ENCODE results near the gene PDE1C. TPM values are rescaled to one million over a fixed set of nuclear protein-coding genes. Genes with fewer than 3 reads are reported as not detected.

PDE1C gene
- total RNA-seq, 4 donors from 2014 or later = 0.19 to 14.5 (median 2.9) TPM

DNA sequence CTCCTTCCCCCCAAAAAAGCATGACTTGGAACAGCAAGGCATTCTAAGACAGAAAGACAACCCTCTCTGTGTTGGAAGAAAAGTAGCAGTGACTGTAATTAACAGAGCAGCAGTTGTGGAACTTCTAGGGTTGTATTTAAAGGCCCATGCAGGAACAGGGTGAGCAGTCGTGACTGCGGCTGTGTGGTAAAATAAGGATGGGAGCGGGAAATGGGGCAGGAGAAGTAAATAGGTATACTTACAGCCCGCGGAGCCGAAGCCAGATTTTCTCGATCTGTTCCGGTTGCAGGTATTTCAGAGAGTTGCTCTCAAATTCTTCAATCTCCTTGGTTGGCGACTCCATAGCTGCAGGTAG lies 179 bp downstream of the PDE1C start:
- intact Hi-C loops (cut with DNase I) = no loop called here
- Histone ChIP-seq H3K27ac (peak overlapping the region; percentile 58 to 78 (median 68)), H3K4me1 (peaks cover 0 to 16% (median 4%) of the 10 kb centered on the region in 3 donors), H3K36me3 (no peaks in the 10 kb centered on the region), H3K4me3 (peak overlapping the region; percentile 29 to 67 (median 51)), H3K9me3 (no peaks in the 10 kb centered on the region), H3K27me3 (peaks cover 0 to 44% (median 0%) of the 10 kb centered on the region in 4 donors)
- TF ChIP-seq POLR2A (IDR thresholded peaks at IDR 0.05) (no peak), CTCF (IDR thresholded peaks at IDR 0.05) (no peak)
- no peak for DNase-seq
- WGBS, 2 donors = 34 to 46% methylated on average over 7 to 9 of the region's 9 CpGs

- peak overlapping the region in 3 of 4 donors; percentile 4 to 67 (median 55) for H3K4me3 ChIP-seq
Measured at GRCh38 chr7:32069116-32069650, 1.0 kb downstream of the PDE1C start.

DNA sequence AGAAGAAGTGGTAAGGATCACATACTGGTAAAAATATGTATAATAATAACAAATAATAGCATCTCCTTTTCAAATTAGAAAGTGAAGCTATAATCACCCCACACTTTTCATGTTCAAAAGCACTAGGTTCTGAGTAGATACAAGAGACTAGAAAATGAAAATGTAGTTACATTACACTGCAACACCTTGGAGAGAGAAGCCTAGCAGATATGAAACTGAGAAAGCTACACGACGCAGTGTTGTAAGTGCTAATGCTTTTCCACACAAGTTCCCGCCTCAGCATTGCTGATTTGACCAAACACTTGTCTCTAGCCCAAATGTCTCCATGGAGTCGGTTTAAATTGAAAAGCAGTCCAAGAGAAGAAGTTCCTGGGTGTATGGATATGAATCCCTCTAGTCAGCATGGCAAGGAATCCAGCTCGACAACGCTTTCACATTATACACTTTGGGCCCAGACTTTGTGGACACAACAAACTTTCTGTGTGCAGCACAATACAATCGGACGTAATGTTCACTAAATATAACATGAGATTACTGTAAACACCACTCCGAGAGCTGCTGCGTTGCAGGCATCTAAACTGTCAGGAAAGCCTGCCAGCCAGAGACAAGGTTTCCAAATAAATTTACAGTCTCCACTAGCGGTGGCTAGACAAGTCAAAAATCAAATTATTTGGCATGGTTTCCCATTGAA lies 1.7 kb downstream of the PDE1C start:
- intact Hi-C loops (cut with DNase I) = no loop called here
- H3K36me3 ChIP-seq = no peaks in the 10 kb centered on the region
- no peaks in the 10 kb centered on the region for H3K9me3 ChIP-seq
- TF ChIP-seq POLR2A (IDR thresholded peaks at IDR 0.05) = no peak
- peaks cover 0 to 44% (median 0%) of the 10 kb centered on the region in 4 donors for H3K27me3 ChIP-seq
- 59 to 66% methylated on average over 11 of the region's 11 CpGs for WGBS, 2 donors
- H3K4me1 ChIP-seq = peaks cover 0 to 16% (median 4%) of the 10 kb centered on the region in 3 donors
- H3K4me3 ChIP-seq = peak overlapping the region in 3 of 4 donors; percentile 4 to 67 (median 55)
- DNase-seq = no peak
- peak overlapping the region in 1 of 4 donors; percentile 78 for H3K27ac ChIP-seq

More at GRCh38 chr7:32069116-32069650, 1.0 kb downstream of the PDE1C start:
- H3K27ac ChIP-seq = peak overlapping the region in 1 of 4 donors; percentile 78
- DNase-seq = no peak
- intact Hi-C loops (cut with DNase I) = no loop called here
- H3K9me3 ChIP-seq = no peaks in the 10 kb centered on the region
- H3K27me3 ChIP-seq = peaks cover 0 to 44% (median 0%) of the 10 kb centered on the region in 4 donors
- H3K4me1 ChIP-seq = peaks cover 0 to 16% (median 4%) of the 10 kb centered on the region in 3 donors
- H3K36me3 ChIP-seq = no peaks in the 10 kb centered on the region
- TF ChIP-seq CTCF (IDR thresholded peaks at IDR 0.05) = no peak
- TF ChIP-seq POLR2A (IDR thresholded peaks at IDR 0.05) = no peak

GRCh38 chr7:32066441-32066840 lies 3.8 kb downstream of the PDE1C start:
- no peak for DNase-seq
- peaks cover 0 to 28% (median 0%) of the 10 kb centered on the region in 4 donors for H3K27me3 ChIP-seq
- WGBS, 2 donors = 44 to 58% methylated on average over 2 of the region's 2 CpGs
- no peaks in the 10 kb centered on the region for H3K36me3 ChIP-seq
- H3K4me3 ChIP-seq = no peak overlapping the region
- no peaks in the 10 kb centered on the region for H3K9me3 ChIP-seq
- intact Hi-C loops (cut with DNase I) = no loop called here
- H3K4me1 ChIP-seq = peaks cover 4 to 20% (median 5%) of the 10 kb centered on the region in 3 donors
- TF ChIP-seq POLR2A (IDR thresholded peaks at IDR 0.05) (no peak), CTCF (IDR thresholded peaks at IDR 0.05) (no peak)
- H3K27ac ChIP-seq = no peak overlapping the region

- intact Hi-C loops (cut with DNase I) = no loop called here
- H3K36me3 ChIP-seq = no peaks in the 10 kb centered on the region
- H3K4me3 ChIP-seq = no peak overlapping the region
- H3K27ac ChIP-seq = no peak overlapping the region
- 85 to 86% methylated on average over 5 of the region's 5 CpGs for WGBS, 2 donors
- H3K4me1 ChIP-seq = peaks cover 0 to 20% (median 5%) of the 10 kb centered on the region in 3 donors
- DNase-seq = no peak
- H3K27me3 ChIP-seq = no peaks in the 10 kb centered on the region
- no peak for TF ChIP-seq CTCF (IDR thresholded peaks at IDR 0.05)
- TF ChIP-seq POLR2A (IDR thresholded peaks at IDR 0.05) = no peak
- no peaks in the 10 kb centered on the region for H3K9me3 ChIP-seq
Measured at GRCh38 chr7:32063614-32064013, 6.6 kb downstream of the PDE1C start.
